Measurements from ENCODE around the gene APLP1. TPM values are rescaled to one million over a fixed set of nuclear protein-coding genes. Genes with fewer than 3 reads are reported as not detected.

The APLP1 gene
- total RNA-seq, 1 experiment from 2014 or later = 15.5 TPM

DNA sequence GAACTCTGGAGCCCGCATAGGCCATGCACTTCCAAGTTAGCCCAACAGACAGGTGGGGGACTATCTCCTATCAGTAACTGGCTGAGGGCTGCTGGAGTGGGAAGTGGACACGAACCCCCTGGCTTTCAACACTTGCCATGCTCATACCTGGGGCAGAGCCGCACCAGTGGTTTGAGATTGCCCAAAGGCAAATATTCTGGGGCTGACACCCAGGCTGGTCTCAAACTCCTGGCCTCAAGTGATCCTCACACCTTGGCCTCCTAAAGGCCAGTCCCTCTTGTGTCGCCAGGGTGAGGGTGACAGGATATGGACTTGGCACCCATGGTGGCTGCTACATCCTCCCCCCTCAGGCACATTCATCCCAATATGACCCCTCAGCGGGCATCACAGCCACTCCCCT, 18.8 kb downstream of the APLP1 start:
- H3K9me3 Mint-ChIP-seq = no peaks in the 10 kb centered on the region
- TF ChIP-seq, protein P1, sequence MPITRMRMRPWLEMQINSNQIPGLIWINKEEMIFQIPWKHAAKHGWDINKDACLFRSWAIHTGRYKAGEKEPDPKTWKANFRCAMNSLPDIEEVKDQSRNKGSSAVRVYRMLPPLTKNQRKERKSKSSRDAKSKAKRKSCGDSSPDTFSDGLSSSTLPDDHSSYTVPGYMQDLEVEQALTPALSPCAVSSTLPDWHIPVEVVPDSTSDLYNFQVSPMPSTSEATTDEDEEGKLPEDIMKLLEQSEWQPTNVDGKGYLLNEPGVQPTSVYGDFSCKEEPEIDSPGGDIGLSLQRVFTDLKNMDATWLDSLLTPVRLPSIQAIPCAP (CRISPR knock-in tag; IDR thresholded peaks at IDR 0.05) = no peak
- TF ChIP-seq ELF4 (CRISPR knock-in tag; IDR thresholded peaks at IDR 0.05; ENCODE audit: low read depth) (no peak), NFE2L1 (CRISPR knock-in tag; IDR thresholded peaks at IDR 0.05) (no peak), GTF2I (CRISPR knock-in tag; conservative IDR thresholded peaks at IDR 0.05) (no peak), ZNF232 (CRISPR knock-in tag; IDR thresholded peaks at IDR 0.05) (no peak), SMAD3 (CRISPR knock-in tag; IDR thresholded peaks at IDR 0.05; ENCODE audit: borderline replicate concordance) (no peak), NR2C2 (CRISPR knock-in tag; IDR thresholded peaks at IDR 0.05) (no peak)
- TF ChIP-seq, protein P2, sequence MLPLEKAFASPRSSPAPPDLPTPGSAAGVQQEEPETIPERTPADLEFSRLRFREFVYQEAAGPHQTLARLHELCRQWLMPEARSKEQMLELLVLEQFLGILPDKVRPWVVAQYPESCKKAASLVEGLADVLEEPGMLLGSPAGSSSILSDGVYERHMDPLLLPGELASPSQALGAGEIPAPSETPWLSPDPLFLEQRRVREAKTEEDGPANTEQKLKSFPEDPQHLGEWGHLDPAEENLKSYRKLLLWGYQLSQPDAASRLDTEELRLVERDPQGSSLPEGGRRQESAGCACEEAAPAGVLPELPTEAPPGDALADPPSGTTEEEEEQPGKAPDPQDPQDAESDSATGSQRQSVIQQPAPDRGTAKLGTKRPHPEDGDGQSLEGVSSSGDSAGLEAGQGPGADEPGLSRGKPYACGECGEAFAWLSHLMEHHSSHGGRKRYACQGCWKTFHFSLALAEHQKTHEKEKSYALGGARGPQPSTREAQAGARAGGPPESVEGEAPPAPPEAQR (CRISPR knock-in tag; IDR thresholded peaks at IDR 0.05) = no peak
- TF ChIP-seq, protein P3, sequence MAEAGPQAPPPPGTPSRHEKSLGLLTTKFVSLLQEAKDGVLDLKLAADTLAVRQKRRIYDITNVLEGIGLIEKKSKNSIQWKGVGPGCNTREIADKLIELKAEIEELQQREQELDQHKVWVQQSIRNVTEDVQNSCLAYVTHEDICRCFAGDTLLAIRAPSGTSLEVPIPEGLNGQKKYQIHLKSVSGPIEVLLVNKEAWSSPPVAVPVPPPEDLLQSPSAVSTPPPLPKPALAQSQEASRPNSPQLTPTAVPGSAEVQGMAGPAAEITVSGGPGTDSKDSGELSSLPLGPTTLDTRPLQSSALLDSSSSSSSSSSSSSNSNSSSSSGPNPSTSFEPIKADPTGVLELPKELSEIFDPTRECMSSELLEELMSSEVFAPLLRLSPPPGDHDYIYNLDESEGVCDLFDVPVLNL (CRISPR knock-in tag; IDR thresholded peaks at IDR 0.05; ENCODE audit: borderline replicate concordance, low read depth) = no peak
- TF ChIP-seq, protein P4, sequence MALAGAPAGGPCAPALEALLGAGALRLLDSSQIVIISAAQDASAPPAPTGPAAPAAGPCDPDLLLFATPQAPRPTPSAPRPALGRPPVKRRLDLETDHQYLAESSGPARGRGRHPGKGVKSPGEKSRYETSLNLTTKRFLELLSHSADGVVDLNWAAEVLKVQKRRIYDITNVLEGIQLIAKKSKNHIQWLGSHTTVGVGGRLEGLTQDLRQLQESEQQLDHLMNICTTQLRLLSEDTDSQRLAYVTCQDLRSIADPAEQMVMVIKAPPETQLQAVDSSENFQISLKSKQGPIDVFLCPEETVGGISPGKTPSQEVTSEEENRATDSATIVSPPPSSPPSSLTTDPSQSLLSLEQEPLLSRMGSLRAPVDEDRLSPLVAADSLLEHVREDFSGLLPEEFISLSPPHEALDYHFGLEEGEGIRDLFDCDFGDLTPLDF (CRISPR knock-in tag; IDR thresholded peaks at IDR 0.05) = no peak
- TF ChIP-seq, protein P5, sequence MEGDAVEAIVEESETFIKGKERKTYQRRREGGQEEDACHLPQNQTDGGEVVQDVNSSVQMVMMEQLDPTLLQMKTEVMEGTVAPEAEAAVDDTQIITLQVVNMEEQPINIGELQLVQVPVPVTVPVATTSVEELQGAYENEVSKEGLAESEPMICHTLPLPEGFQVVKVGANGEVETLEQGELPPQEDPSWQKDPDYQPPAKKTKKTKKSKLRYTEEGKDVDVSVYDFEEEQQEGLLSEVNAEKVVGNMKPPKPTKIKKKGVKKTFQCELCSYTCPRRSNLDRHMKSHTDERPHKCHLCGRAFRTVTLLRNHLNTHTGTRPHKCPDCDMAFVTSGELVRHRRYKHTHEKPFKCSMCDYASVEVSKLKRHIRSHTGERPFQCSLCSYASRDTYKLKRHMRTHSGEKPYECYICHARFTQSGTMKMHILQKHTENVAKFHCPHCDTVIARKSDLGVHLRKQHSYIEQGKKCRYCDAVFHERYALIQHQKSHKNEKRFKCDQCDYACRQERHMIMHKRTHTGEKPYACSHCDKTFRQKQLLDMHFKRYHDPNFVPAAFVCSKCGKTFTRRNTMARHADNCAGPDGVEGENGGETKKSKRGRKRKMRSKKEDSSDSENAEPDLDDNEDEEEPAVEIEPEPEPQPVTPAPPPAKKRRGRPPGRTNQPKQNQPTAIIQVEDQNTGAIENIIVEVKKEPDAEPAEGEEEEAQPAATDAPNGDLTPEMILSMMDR (IDR thresholded peaks at IDR 0.05) = no peak
- TF ChIP-seq, protein P6, sequence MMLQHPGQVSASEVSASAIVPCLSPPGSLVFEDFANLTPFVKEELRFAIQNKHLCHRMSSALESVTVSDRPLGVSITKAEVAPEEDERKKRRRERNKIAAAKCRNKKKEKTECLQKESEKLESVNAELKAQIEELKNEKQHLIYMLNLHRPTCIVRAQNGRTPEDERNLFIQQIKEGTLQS (CRISPR knock-in tag; conservative IDR thresholded peaks at IDR 0.05) = no peak
- no peak overlapping the region for H3K27ac Mint-ChIP-seq
- H3K4me3 Mint-ChIP-seq = no peak overlapping the region
- DNase-seq (ENCODE audit: low spot score) (no peak), ATAC-seq (no peak)
- ChIA-PET POLR2A (no interaction called here), CTCF (no interaction called here)
- no peaks in the 10 kb centered on the region; the same call in 1 of the 2 replicates for H3K27me3 Mint-ChIP-seq (ENCODE audit: low read depth)
- no peaks in the 10 kb centered on the region for H3K4me1 Mint-ChIP-seq
- H3K36me3 Mint-ChIP-seq = peaks cover 38% of the 10 kb centered on the region

DNA sequence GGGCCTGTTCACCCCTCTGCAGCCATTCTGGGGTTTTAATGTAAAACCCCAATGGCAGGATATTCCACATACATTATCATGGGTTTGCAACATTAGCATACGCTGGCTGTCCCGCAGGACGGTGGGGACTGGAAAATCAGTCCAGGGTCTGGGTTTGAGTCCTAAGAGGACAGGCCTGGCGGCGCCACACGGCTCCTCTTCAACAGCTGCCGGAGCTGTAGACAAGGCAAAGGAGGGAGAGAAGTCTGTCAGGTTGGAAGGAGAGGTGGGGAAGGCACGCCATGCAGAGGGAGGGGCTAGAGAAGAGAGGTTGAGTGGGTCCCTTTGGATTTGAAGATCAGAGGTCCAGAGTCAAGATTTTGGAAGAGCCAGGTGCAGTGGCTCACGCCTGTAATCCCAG, 20.0 kb downstream of the APLP1 start:
- DNase-seq (ENCODE audit: low spot score) = no peak
- ChIA-PET POLR2A (no interaction called here), CTCF (interaction anchor here (1.0 kb wide), 1 partner anchor 9 kb away, joined by 3 read pairs; no protein-coding TSS in a partner anchor)
- Mint-ChIP-seq H3K27me3 (ENCODE audit: low read depth) (no peaks in the 10 kb centered on the region), H3K27ac (no peak overlapping the region), H3K9me3 (no peaks in the 10 kb centered on the region), H3K4me1 (no peaks in the 10 kb centered on the region), H3K4me3 (no peak overlapping the region), H3K36me3 (peaks cover 48% of the 10 kb centered on the region)
- no peak for ATAC-seq
- no peak for TF ChIP-seq ZNF219 (CRISPR knock-in tag; IDR thresholded peaks at IDR 0.05; ENCODE audit: borderline replicate concordance)
- TF ChIP-seq MXD4 (CRISPR knock-in tag; IDR thresholded peaks at IDR 0.05; ENCODE audit: borderline replicate concordance) = no peak
- TF ChIP-seq, protein P7, sequence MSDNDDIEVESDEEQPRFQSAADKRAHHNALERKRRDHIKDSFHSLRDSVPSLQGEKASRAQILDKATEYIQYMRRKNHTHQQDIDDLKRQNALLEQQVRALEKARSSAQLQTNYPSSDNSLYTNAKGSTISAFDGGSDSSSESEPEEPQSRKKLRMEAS (CRISPR knock-in tag; IDR thresholded peaks at IDR 0.05) = no peak
- TF ChIP-seq GTF2I (CRISPR knock-in tag; conservative IDR thresholded peaks at IDR 0.05) = no peak
- TF ChIP-seq, protein P8, sequence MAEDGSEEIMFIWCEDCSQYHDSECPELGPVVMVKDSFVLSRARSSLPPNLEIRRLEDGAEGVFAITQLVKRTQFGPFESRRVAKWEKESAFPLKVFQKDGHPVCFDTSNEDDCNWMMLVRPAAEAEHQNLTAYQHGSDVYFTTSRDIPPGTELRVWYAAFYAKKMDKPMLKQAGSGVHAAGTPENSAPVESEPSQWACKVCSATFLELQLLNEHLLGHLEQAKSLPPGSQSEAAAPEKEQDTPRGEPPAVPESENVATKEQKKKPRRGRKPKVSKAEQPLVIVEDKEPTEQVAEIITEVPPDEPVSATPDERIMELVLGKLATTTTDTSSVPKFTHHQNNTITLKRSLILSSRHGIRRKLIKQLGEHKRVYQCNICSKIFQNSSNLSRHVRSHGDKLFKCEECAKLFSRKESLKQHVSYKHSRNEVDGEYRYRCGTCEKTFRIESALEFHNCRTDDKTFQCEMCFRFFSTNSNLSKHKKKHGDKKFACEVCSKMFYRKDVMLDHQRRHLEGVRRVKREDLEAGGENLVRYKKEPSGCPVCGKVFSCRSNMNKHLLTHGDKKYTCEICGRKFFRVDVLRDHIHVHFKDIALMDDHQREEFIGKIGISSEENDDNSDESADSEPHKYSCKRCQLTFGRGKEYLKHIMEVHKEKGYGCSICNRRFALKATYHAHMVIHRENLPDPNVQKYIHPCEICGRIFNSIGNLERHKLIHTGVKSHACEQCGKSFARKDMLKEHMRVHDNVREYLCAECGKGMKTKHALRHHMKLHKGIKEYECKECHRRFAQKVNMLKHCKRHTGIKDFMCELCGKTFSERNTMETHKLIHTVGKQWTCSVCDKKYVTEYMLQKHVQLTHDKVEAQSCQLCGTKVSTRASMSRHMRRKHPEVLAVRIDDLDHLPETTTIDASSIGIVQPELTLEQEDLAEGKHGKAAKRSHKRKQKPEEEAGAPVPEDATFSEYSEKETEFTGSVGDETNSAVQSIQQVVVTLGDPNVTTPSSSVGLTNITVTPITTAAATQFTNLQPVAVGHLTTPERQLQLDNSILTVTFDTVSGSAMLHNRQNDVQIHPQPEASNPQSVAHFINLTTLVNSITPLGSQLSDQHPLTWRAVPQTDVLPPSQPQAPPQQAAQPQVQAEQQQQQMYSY (CRISPR knock-in tag; IDR thresholded peaks at IDR 0.05) = no peak
- no peak for TF ChIP-seq ESRRA (CRISPR knock-in tag; IDR thresholded peaks at IDR 0.05; ENCODE audit: borderline replicate concordance)
- no peak for TF ChIP-seq SOX15 (CRISPR knock-in tag; IDR thresholded peaks at IDR 0.05)
- TF ChIP-seq, protein P9, sequence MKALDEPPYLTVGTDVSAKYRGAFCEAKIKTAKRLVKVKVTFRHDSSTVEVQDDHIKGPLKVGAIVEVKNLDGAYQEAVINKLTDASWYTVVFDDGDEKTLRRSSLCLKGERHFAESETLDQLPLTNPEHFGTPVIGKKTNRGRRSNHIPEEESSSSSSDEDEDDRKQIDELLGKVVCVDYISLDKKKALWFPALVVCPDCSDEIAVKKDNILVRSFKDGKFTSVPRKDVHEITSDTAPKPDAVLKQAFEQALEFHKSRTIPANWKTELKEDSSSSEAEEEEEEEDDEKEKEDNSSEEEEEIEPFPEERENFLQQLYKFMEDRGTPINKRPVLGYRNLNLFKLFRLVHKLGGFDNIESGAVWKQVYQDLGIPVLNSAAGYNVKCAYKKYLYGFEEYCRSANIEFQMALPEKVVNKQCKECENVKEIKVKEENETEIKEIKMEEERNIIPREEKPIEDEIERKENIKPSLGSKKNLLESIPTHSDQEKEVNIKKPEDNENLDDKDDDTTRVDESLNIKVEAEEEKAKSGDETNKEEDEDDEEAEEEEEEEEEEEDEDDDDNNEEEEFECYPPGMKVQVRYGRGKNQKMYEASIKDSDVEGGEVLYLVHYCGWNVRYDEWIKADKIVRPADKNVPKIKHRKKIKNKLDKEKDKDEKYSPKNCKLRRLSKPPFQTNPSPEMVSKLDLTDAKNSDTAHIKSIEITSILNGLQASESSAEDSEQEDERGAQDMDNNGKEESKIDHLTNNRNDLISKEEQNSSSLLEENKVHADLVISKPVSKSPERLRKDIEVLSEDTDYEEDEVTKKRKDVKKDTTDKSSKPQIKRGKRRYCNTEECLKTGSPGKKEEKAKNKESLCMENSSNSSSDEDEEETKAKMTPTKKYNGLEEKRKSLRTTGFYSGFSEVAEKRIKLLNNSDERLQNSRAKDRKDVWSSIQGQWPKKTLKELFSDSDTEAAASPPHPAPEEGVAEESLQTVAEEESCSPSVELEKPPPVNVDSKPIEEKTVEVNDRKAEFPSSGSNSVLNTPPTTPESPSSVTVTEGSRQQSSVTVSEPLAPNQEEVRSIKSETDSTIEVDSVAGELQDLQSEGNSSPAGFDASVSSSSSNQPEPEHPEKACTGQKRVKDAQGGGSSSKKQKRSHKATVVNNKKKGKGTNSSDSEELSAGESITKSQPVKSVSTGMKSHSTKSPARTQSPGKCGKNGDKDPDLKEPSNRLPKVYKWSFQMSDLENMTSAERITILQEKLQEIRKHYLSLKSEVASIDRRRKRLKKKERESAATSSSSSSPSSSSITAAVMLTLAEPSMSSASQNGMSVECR (CRISPR knock-in tag; IDR thresholded peaks at IDR 0.05; ENCODE audit: borderline replicate concordance) = no peak

Measured in WTC11 (cell line).